Measurements from ENCODE around the gene FXYD7.

Gene FXYD7

DNA sequence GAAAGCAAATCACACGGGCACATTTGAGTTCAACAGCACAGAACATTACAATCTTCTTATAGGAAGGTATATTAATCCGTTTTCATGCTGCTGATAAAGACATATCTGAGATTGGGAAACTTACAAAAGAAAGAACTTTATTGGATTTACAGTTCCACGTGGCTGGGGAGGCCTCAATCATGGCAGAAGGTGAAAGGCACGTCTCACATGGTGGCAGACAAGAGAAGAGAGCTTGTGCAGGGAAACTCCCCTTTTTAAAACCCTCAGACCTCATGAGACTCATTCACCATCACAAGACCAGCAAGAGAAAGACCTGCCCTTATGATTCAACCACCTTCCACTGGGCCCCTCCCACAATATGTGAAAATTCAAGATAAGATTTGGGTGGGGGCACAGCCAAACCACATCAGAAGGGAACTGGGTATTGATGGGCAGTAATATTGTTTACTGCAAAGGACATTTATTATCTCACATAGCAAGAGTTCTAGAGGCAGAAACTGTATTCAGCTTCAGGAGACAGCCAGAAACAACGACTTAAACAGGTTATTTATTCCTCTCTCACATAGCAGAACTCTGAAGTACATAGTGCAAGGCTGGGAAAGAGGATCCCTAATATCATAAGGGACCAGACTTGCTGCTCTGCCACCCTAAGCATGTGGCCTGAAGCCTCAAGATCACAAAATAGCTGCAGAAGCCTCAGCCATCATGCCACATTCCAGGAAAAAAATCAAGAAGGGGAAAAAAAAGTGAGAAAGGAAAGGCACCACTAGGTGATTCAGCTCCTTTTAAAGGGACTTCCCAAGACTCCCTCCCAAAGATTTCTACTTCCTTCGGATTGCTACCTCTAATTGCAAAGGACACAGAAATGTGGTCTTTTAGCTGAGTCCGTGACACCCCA is 34.6 kb downstream of the FXYD7 start:
- no peak for DNase-seq (ENCODE audit: low read depth)
- TF ChIP-seq, protein P1, sequence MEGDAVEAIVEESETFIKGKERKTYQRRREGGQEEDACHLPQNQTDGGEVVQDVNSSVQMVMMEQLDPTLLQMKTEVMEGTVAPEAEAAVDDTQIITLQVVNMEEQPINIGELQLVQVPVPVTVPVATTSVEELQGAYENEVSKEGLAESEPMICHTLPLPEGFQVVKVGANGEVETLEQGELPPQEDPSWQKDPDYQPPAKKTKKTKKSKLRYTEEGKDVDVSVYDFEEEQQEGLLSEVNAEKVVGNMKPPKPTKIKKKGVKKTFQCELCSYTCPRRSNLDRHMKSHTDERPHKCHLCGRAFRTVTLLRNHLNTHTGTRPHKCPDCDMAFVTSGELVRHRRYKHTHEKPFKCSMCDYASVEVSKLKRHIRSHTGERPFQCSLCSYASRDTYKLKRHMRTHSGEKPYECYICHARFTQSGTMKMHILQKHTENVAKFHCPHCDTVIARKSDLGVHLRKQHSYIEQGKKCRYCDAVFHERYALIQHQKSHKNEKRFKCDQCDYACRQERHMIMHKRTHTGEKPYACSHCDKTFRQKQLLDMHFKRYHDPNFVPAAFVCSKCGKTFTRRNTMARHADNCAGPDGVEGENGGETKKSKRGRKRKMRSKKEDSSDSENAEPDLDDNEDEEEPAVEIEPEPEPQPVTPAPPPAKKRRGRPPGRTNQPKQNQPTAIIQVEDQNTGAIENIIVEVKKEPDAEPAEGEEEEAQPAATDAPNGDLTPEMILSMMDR (conservative IDR thresholded peaks at IDR 0.05; ENCODE audit: low read length): no peak
- H3K4me3 ChIP-seq (ENCODE audit: low read length): no peak overlapping the region

GRCh38 chr19:35178701-35179100 is 35.6 kb downstream of the FXYD7 start:
- peak; percentile 69 for DNase-seq (ENCODE audit: low read depth)
- no peak overlapping the region for H3K4me3 ChIP-seq (ENCODE audit: low read length)
- TF ChIP-seq, protein P1 (conservative IDR thresholded peaks at IDR 0.05; ENCODE audit: low read length): no peak

DNA sequence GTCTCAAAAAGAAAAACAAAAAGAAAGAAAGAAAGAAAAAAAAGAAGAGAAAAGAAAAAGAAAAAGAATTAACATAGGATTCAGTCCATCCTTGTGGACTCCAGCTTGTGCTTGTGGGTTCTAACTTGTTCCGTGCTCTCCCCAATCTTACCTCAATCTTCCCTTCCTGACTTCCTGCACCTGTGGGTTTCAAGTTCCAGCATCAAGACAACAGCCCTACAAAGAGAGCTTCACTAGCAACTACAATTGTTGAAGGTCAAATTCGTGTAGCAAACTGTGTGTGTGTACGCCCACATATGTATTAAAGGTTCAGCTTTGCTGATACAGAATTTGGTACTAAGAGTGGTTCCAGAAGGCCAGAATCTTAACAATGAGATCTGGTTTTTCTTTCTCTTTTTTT is 36.8 kb downstream of the FXYD7 start:
- DNase-seq (ENCODE audit: low read depth): no peak
- no peak overlapping the region for H3K4me3 ChIP-seq (ENCODE audit: low read length)
- TF ChIP-seq, protein P1 (conservative IDR thresholded peaks at IDR 0.05; ENCODE audit: low read length): no peak

DNA sequence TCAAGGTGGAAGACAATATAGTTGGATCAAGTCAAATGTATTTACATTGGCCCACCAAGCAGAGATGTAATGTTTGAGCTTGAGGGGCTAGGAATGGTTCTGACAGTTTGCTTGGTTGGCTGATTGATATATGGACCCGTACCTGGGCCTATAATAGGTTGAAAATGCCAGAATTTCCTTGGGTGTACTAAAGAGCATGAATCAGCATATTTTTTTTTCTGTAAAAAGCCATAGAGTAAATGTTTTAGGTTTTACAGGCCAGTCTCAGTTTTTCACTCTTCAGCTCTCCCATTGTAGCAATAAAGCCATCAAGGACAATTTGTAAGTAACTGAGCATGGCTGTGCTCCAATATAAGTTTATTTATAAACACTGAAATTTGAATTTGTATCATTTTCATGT is 38.3 kb downstream of the FXYD7 start:
- TF ChIP-seq, protein P1 (conservative IDR thresholded peaks at IDR 0.05; ENCODE audit: low read length): no peak
- no peak for DNase-seq (ENCODE audit: low read depth)
- H3K4me3 ChIP-seq (ENCODE audit: low read length): no peak overlapping the region

GRCh38 chr19:35184267-35184666 is 41.2 kb downstream of the FXYD7 start:
- TF ChIP-seq, protein P1 (conservative IDR thresholded peaks at IDR 0.05; ENCODE audit: low read length): no peak
- DNase-seq (ENCODE audit: low read depth): no peak
- H3K4me3 ChIP-seq (ENCODE audit: low read length): no peak overlapping the region

GRCh38 chr19:35184884-35185283 is 41.8 kb downstream of the FXYD7 start:
- no peak for DNase-seq (ENCODE audit: low read depth)
- H3K4me3 ChIP-seq (ENCODE audit: low read length): no peak overlapping the region
- TF ChIP-seq, protein P1 (conservative IDR thresholded peaks at IDR 0.05; ENCODE audit: low read length): no peak
